Heart left ventricle (tissue), 16 donors: ENCODE data around the gene PPP1R9A. TPM values are rescaled to one million over a fixed set of nuclear protein-coding genes. Genes with fewer than 3 reads are reported as not detected.

Experiments used
- ATAC-seq, 4 donors: fragments of 200-7000 bp; cut with Tn5 transposase; one replicate each; pipeline ENCODE4 v1.9.1; 2020 to 2022; ENCODE audit warnings: moderate library complexity in 4 of 4, mild to moderate bottlenecking in 3 of 4, moderate number of reproducible peaks in 1 of 4
- DNase-seq, 5 donors: peaks; one replicate each; pipeline ENCODE4 v3.0.0-alpha.2; 2020
- H3K27ac ChIP-seq, 12 donors: fragments of 200-600 bp; sonication (generic) in 4 of 12; one replicate each; pipeline versions ENCODE4 v1.5.0 to v1.8.0; 2016 to 2022; ENCODE audit warnings: mild to moderate bottlenecking in 2 of 12
- H3K27me3 ChIP-seq, 9 donors: fragments of 200-600 bp; sonication (generic) in 2 of 9; one replicate each; pipeline versions ENCODE4 v1.5.1 to v1.8.0; 2016 to 2022; ENCODE audit warnings: mild to moderate bottlenecking in 3 of 9
- H3K36me3 ChIP-seq, 9 donors: fragments of 200-600 bp; sonication (generic) in 2 of 9; one replicate each; pipeline versions ENCODE4 v1.5.0 to v1.8.0; 2018 to 2022; ENCODE audit warnings: mild to moderate bottlenecking in 2 of 9
- H3K4me1 ChIP-seq, 12 donors: fragments of 200-600 bp; sonication (generic) in 4 of 12; one replicate each; pipeline versions ENCODE4 v1.5.0 to v1.8.0; 2016 to 2022; ENCODE audit warnings: mild to moderate bottlenecking in 3 of 12
- H3K4me3 ChIP-seq, 12 donors: fragments of 200-600 bp; sonication (generic) in 4 of 12; one replicate each; pipeline versions ENCODE4 v1.5.0 to v1.8.0; 2017 to 2022; ENCODE audit warnings: mild to moderate bottlenecking in 9 of 12, moderate library complexity in 4 of 12
- H3K9me3 ChIP-seq, 12 donors: fragments of 200-600 bp; sonication (generic) in 4 of 12; one replicate each; pipeline versions ENCODE4 v1.5.0 to v1.8.0; 2016 to 2022; ENCODE audit warnings: mild to moderate bottlenecking in 1 of 12
- CTCF ChIP-seq, 12 donors: fragments of 200-600 bp; sonication (generic) in 4 of 12; IDR thresholded peaks; one replicate each; pipeline versions ENCODE4 v1.5.0 to v1.8.0; 2018 to 2022; ENCODE audit warnings: antibody characterized with exemption in 12 of 12, mild to moderate bottlenecking in 5 of 12
- POLR2A ChIP-seq, 2 donors: fragments of 450-650 bp; IDR thresholded peaks; one replicate each; pipeline ENCODE4 v1.6.1; 2017; ENCODE audit warnings: antibody characterized with exemption in 2 of 2, mild to moderate bottlenecking in 2 of 2, moderate library complexity in 2 of 2
- WGBS, 4 donors: extraction: QIAGEN DNeasy Blood & Tissue Kit in 2 of 4; methylation state at CpG; one replicate each; pipeline versions ENCODE4 v1.1.5 to v1.1.7; 2013 to 2018; 5-methylcytosine and 5-hydroxymethylcytosine counted together
- intact Hi-C, 10 donors: fragments of 100-400 bp; cut with DNase I; formaldehyde crosslinking; loops; one replicate each; pipeline versions ENCODE4 v1.11.1 to v1.14.2; 2022
- polyA plus RNA-seq, 2 donors: library from polyadenylated mRNA; stranded (reverse); fragments of 200-250 nt; gene quantifications; one replicate each; pipeline ENCODE4 v1.2.3, GENCODE V29; 2013
- total RNA-seq, 9 donors: library from RNA; depleted of rRNA in 2 of 9; stranded (reverse); fragments of >200 nt in 2 of 9; fragmentation: NEBNext Ultra II Directional in 3 of 9; extraction: Animal tissue kit (Norgen Biotek cat#: 25700) in 3 of 9; gene quantifications; one replicate each; pipeline versions ENCODE4 v1.1.0 to v1.2.4, GENCODE V29; 2016 to 2023
- donor health status: ischemic (EF 13 %, LVEDD 7.1; RV severe dilation, severe dysfunction).
- donor health status: healthy with polysubstance abuse.
- donor health status: DM: no; HTN: yes; CAD: no.
- donor health status: DM: no; HTN: no; CAD: no.
- donor health status: ischemic (EF 25% LVEDD 6.9; RV normal size, moderate dysfunction).
- donor health status: ischemic (EF 25% LVEDD 5.7; RV mildly dilated, moderate dysfunction).
- donor health status: healthy.
- donor health status: DM: yes; HTN: yes; CAD: no.
- donor health status: ischemic (EF 35%, LVEDD 5.7; RV mildly dilated, moderate dysfunction).
- donor health status: nonischemic (EF 11% LVEDD 7.7; RV severe dilation, severe dysfunction).
- donor health status: DM: yes; HTN: yes; CAD: no.
- donor health status: PGD.
- donor health status: ischemic (EF 29% LVEDD 5.4; RV normal size, mild dysfunction).
- donor health status: nonischemic (EF 23%, LVEDD 6.1; RV moderate dilation, normal function).

The PPP1R9A gene
- total and polyA plus RNA-seq, 11 donors = 3.6 to 42.8 (median 30.0) TPM

GRCh38 chr7:95052566-95053094, 145.2 kb downstream of the PPP1R9A start:
- Histone ChIP-seq H3K27me3 (no peaks in the 10 kb centered on the region), H3K4me3 (no peak overlapping the region), H3K9me3 (no peaks in the 10 kb centered on the region), H3K36me3 (no peaks in the 10 kb centered on the region), H3K27ac (no peak overlapping the region), H3K4me1 (peaks cover 0 to 4% (median 0%) of the 10 kb centered on the region in 12 donors)
- no peak for ATAC-seq
- no peak for TF ChIP-seq CTCF (IDR thresholded peaks at IDR 0.05)
- no peak for TF ChIP-seq POLR2A (IDR thresholded peaks at IDR 0.05)
- 71 to 75% (median 74%) methylated on average over 2 of the region's 2 CpGs for WGBS, 4 donors
- no peak for DNase-seq
- intact Hi-C loops = no loop called here

GRCh38 chr7:95054386-95054785, 147.0 kb downstream of the PPP1R9A start:
- no peak overlapping the region for H3K27ac ChIP-seq
- ATAC-seq = no peak
- intact Hi-C loops = no loop called here
- H3K9me3 ChIP-seq = no peaks in the 10 kb centered on the region
- no peaks in the 10 kb centered on the region for H3K36me3 ChIP-seq
- DNase-seq = no peak
- H3K4me1 ChIP-seq = peaks cover 0 to 4% (median 0%) of the 10 kb centered on the region in 12 donors
- 86 to 98% (median 94%) methylated on average over 2 of the region's 2 CpGs for WGBS, 4 donors
- no peak overlapping the region for H3K4me3 ChIP-seq
- TF ChIP-seq POLR2A (IDR thresholded peaks at IDR 0.05) = no peak
- no peak for TF ChIP-seq CTCF (IDR thresholded peaks at IDR 0.05)
- no peaks in the 10 kb centered on the region for H3K27me3 ChIP-seq

- DNase-seq = no peak
- TF ChIP-seq CTCF (IDR thresholded peaks at IDR 0.05) = no peak
- TF ChIP-seq POLR2A (IDR thresholded peaks at IDR 0.05) = no peak
- Histone ChIP-seq H3K36me3 (no peaks in the 10 kb centered on the region), H3K4me3 (no peak overlapping the region), H3K9me3 (no peaks in the 10 kb centered on the region), H3K27ac (no peak overlapping the region), H3K27me3 (no peaks in the 10 kb centered on the region), H3K4me1 (peaks cover 0 to 6% (median 0%) of the 10 kb centered on the region in 12 donors)
- no peak for ATAC-seq
- WGBS, 4 donors = 53 to 63% (median 58%) methylated on average over 1 of the region's 1 CpG
- intact Hi-C loops = no loop called here
Observed at GRCh38 chr7:95055295-95055694, 147.9 kb downstream of the PPP1R9A start.

- Histone ChIP-seq H3K4me1 (peaks cover 0 to 6% (median 0%) of the 10 kb centered on the region in 12 donors), H3K9me3 (no peaks in the 10 kb centered on the region), H3K36me3 (no peaks in the 10 kb centered on the region), H3K27me3 (no peaks in the 10 kb centered on the region), H3K27ac (no peak overlapping the region), H3K4me3 (no peak overlapping the region)
- WGBS, 4 donors = 73 to 85% (median 81%) methylated on average over 1 of the region's 1 CpG
- intact Hi-C loops = no loop called here
- no peak for DNase-seq
- ATAC-seq = no peak
- TF ChIP-seq CTCF (IDR thresholded peaks at IDR 0.05) (no peak), POLR2A (IDR thresholded peaks at IDR 0.05) (no peak)
Observed at GRCh38 chr7:95056107-95056739, 148.8 kb downstream of the PPP1R9A start.
